Astrocyte of the spinal cord (primary cell): ENCODE results near the gene FBXW4.

Experiments
- DNase-seq: peaks from one replicate; pipeline ENCODE4 v3.0.0; 2011; ENCODE audit warnings: low read depth, low spot score
- H3K4me3 ChIP-seq: 2 replicates; pipeline ENCODE4 v1.5.1; 2011; ENCODE audit warnings: low read depth, mild to moderate bottlenecking, low read length, moderate library complexity
- CTCF ChIP-seq: IDR thresholded peaks from 2 replicates; pipeline ENCODE4 v1.5.1; 2012; ENCODE audit warnings: low read depth, mild to moderate bottlenecking, low read length, inconsistent platforms
- in situ Hi-C: cut with HindIII; loops from 2 replicates; pipeline ENCODE4 v1.10.0; 2017; ENCODE audit warnings: low sequenced_read_pairs

Gene FBXW4

GRCh38 chr10:101669181-101669580, 25.8 kb downstream of the FBXW4 start:
- DNase-seq: no peak
- no peak for TF ChIP-seq CTCF
- in situ Hi-C loops: no loop called here
- no peak overlapping the region for H3K4me3 ChIP-seq

- TF ChIP-seq CTCF: no peak
- DNase-seq: no peak
- no peak overlapping the region for H3K4me3 ChIP-seq
- in situ Hi-C loops: no loop called here
Observed at GRCh38 chr10:101668566-101668965, 26.4 kb downstream of the FBXW4 start.

GRCh38 chr10:101666083-101666482, 28.9 kb downstream of the FBXW4 start:
- DNase-seq: no peak
- TF ChIP-seq CTCF: no peak
- H3K4me3 ChIP-seq: no peak overlapping the region
- in situ Hi-C loops: no loop called here

GRCh38 chr10:101663097-101663496, 31.9 kb downstream of the FBXW4 start:
- in situ Hi-C loops: no loop called here
- DNase-seq: no peak
- H3K4me3 ChIP-seq: no peak overlapping the region
- TF ChIP-seq CTCF: no peak

- in situ Hi-C loops: no loop called here
- TF ChIP-seq CTCF: no peak
Observed at GRCh38 chr10:101660256-101660655, 34.7 kb downstream of the FBXW4 start.

GRCh38 chr10:101658975-101659374, 36.0 kb downstream of the FBXW4 start:
- TF ChIP-seq CTCF: no peak
- no peak overlapping the region for H3K4me3 ChIP-seq
- no peak for DNase-seq
- in situ Hi-C loops: no loop called here

More at GRCh38 chr10:101660256-101660655, 34.7 kb downstream of the FBXW4 start:
- H3K4me3 ChIP-seq: no peak overlapping the region
- DNase-seq: no peak

- DNase-seq: no peak
- in situ Hi-C loops: no loop called here
- TF ChIP-seq CTCF: no peak
- H3K4me3 ChIP-seq: no peak overlapping the region
Observed at GRCh38 chr10:101656890-101657289, 38.1 kb downstream of the FBXW4 start.
